Measurements from ENCODE around the gene SOCS1.

DNA sequence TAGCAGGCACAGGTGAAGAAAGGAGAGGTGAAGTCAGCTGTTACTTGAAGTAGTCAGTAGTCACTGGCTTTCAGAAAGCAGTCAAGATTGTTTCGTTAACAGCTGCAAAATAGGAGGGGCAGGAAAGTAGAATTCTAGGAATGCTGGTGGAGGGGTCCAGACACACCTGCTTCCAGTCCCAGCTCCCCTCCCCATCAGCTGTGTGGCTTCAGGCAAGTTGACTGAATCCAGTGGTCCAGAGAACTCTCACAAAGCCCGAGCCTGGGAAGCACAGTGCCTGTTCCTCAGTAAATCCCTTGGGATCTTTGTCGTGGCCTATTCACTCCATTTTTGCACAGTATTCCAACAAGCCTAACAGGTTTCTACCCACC lies 4.6 kb upstream of the SOCS1 start:
- TF ChIP-seq EZH2phosphoT487 (IDR thresholded peaks at IDR 0.05; ENCODE audit: low read depth, severe bottlenecking, unreplicated experiment), result no peak
- TF ChIP-seq, protein P1, sequence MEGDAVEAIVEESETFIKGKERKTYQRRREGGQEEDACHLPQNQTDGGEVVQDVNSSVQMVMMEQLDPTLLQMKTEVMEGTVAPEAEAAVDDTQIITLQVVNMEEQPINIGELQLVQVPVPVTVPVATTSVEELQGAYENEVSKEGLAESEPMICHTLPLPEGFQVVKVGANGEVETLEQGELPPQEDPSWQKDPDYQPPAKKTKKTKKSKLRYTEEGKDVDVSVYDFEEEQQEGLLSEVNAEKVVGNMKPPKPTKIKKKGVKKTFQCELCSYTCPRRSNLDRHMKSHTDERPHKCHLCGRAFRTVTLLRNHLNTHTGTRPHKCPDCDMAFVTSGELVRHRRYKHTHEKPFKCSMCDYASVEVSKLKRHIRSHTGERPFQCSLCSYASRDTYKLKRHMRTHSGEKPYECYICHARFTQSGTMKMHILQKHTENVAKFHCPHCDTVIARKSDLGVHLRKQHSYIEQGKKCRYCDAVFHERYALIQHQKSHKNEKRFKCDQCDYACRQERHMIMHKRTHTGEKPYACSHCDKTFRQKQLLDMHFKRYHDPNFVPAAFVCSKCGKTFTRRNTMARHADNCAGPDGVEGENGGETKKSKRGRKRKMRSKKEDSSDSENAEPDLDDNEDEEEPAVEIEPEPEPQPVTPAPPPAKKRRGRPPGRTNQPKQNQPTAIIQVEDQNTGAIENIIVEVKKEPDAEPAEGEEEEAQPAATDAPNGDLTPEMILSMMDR (IDR thresholded peaks at IDR 0.05; ENCODE audit: poor library complexity), result no peak
